Measurements from ENCODE around the gene CCDC18.
"Not testable (repeated sequence)": the region's sequence is repeated elsewhere in the genome, so short reads cannot be mapped to it uniquely, and the experiment has no call there.

DNA sequence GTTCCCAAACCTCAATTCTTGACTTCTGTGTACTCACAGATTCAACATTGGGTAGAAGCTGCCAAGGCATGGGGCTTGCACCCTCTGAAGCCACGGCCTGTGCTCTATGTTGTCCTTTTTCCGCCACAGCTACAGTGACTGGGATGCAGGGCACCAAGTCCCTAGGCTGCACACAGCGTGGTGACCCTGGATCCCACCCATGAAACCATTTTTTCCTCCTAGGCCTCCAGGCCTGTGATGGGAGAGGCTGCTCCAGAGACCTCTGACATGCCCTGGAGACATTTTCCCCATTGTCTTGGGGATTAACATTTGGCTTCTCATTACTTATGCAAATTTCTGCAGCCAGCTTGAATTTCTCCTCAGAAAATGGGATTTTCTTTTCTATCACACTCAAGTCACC is 62.7 kb downstream of the CCDC18 start:
- not testable (repeated sequence) for TF ChIP-seq POLR2A, EP300 (IDR thresholded peaks at IDR 0.05)
